DOHH2 (cell line): ENCODE results near the gene ZIC5.

Experiments
- H3F3A ChIP-seq: fragments of 200-600 bp; sonication (generic), shearing (Covaris generic); 2 replicates; pipeline ENCODE4 v1.6.0; 2016; ENCODE audit warnings: antibody characterized with exemption, mild to moderate bottlenecking; ENCODE audit not compliant: control insufficient read depth, insufficient read depth
- H3K27ac ChIP-seq: fragments of 200-600 bp; sonication (generic); 2 replicates; pipeline ENCODE4 v1.5.1; 2014; ENCODE audit warnings: low read depth, mild to moderate bottlenecking, low read length, moderate library complexity
- H3K27me3 ChIP-seq: fragments of 200-600 bp; sonication (generic); 2 replicates; pipeline ENCODE4 v1.6.1; 2014; ENCODE audit warnings: mild to moderate bottlenecking, low read length, mixed read lengths; ENCODE audit not compliant: control insufficient read depth
- H3K36me3 ChIP-seq: fragments of 200-600 bp; sonication (generic); 2 replicates; pipeline ENCODE4 v1.6.1; 2014; ENCODE audit warnings: mild to moderate bottlenecking, low read length, moderate library complexity, mixed read lengths; ENCODE audit not compliant: control insufficient read depth
- H3K4me1 ChIP-seq: fragments of 200-600 bp; sonication (generic); 2 replicates; pipeline ENCODE4 v1.6.1; 2014; ENCODE audit warnings: mild to moderate bottlenecking, low read length, mixed read lengths; ENCODE audit not compliant: control insufficient read depth
- H3K4me2 ChIP-seq: fragments of 200-600 bp; sonication (generic); 2 replicates; pipeline ENCODE4 v1.6.0; 2014; ENCODE audit warnings: mild to moderate bottlenecking, low read length, moderate library complexity
- H3K4me3 ChIP-seq: fragments of 200-600 bp; sonication (generic); 2 replicates; pipeline ENCODE4 v1.5.1; 2014; ENCODE audit warnings: mild to moderate bottlenecking, low read length, mixed read lengths
- H3K79me2 ChIP-seq: fragments of 200-600 bp; sonication (generic); 2 replicates; pipeline ENCODE4 v1.6.1; 2014; ENCODE audit warnings: mild to moderate bottlenecking, low read length, mixed read lengths; ENCODE audit not compliant: control insufficient read depth
- H3K9me2 ChIP-seq: fragments of 200-600 bp; sonication (generic); replicated peaks from 2 replicates; pipeline ENCODE4 v1.6.1; 2014; ENCODE audit warnings: mild to moderate bottlenecking, low read length, mixed read lengths; ENCODE audit not compliant: control insufficient read depth
- H3K9me3 ChIP-seq: fragments of 200-600 bp; sonication (generic); 2 replicates; pipeline ENCODE4 v1.6.1; 2014; ENCODE audit warnings: antibody characterized with exemption, low read length, mixed read lengths; ENCODE audit not compliant: control insufficient read depth, insufficient read depth
- H4K20me1 ChIP-seq: fragments of 200-600 bp; sonication (generic); 2 replicates; pipeline ENCODE4 v1.6.0; 2014; ENCODE audit warnings: low read depth, mild to moderate bottlenecking, antibody characterized with exemption, low read length, moderate library complexity; ENCODE audit not compliant: control insufficient read depth, insufficient read depth
- CTCF ChIP-seq: fragments of 200-600 bp; sonication (generic); IDR thresholded peaks from one replicate; pipeline ENCODE4 v1.5.1; 2014; ENCODE audit warnings: antibody characterized with exemption, mild to moderate bottlenecking, low read depth, low read length; ENCODE audit not compliant: poor library complexity, severe bottlenecking
- EZH2phosphoT487 ChIP-seq: fragments of 200-600 bp; sonication (generic); IDR thresholded peaks from 2 replicates; pipeline ENCODE4 v1.6.1; 2017; ENCODE audit warnings: borderline replicate concordance, mild to moderate bottlenecking, antibody characterized with exemption, low read length, moderate library complexity, mixed read lengths

ZIC5 gene

GRCh38 chr13:99967869-99968520 is 3.6 kb downstream of the ZIC5 start:
- H3F3A ChIP-seq, result no peaks in the 10 kb centered on the region
- TF ChIP-seq EZH2phosphoT487 (no peak), CTCF (no peak)
- H4K20me1 ChIP-seq, result no peaks in the 10 kb centered on the region
- H3K9me3 ChIP-seq, result 0 out of 2 replicates have a peak, but pooled peaks cover 4% of the 10 kb centered on the region
- H3K4me1 ChIP-seq, result no peaks in the 10 kb centered on the region
- no peak overlapping the region for H3K4me3 ChIP-seq
- H3K27ac ChIP-seq, result no peak overlapping the region
- H3K4me2 ChIP-seq, result no peak overlapping the region
- H3K9me2 ChIP-seq, result no peaks in the 10 kb centered on the region
- H3K36me3 ChIP-seq, result no peaks in the 10 kb centered on the region
- no peaks in the 10 kb centered on the region for H3K79me2 ChIP-seq
- no peaks in the 10 kb centered on the region; the same call in 1 of the 2 replicates for H3K27me3 ChIP-seq

- no peak overlapping the region for H3K27ac ChIP-seq
- H3K79me2 ChIP-seq, result no peaks in the 10 kb centered on the region
- H3K9me2 ChIP-seq, result no peaks in the 10 kb centered on the region
- no peaks in the 10 kb centered on the region for H3K4me1 ChIP-seq
- H3K36me3 ChIP-seq, result no peaks in the 10 kb centered on the region
- H3K4me3 ChIP-seq, result no peak overlapping the region
- no peak overlapping the region for H3K4me2 ChIP-seq
- TF ChIP-seq EZH2phosphoT487, result no peak
- TF ChIP-seq CTCF, result no peak
- no peaks in the 10 kb centered on the region for H4K20me1 ChIP-seq
- no peaks in the 10 kb centered on the region for H3F3A ChIP-seq
- 0 out of 2 replicates have a peak, but pooled peaks cover 4% of the 10 kb centered on the region for H3K9me3 ChIP-seq
- H3K27me3 ChIP-seq, result peaks cover 3% of the 10 kb centered on the region
Observed at GRCh38 chr13:99967498-99967868, 4.1 kb downstream of the ZIC5 start.

- TF ChIP-seq EZH2phosphoT487, result no peak
- no peak for TF ChIP-seq CTCF
- Histone ChIP-seq H4K20me1 (no peaks in the 10 kb centered on the region), H3K9me3 (0 out of 2 replicates have a peak, but pooled peaks cover 4% of the 10 kb centered on the region), H3K27ac (no peak overlapping the region), H3K4me2 (no peak overlapping the region), H3K9me2 (no peaks in the 10 kb centered on the region), H3K4me3 (no peak overlapping the region), H3K79me2 (no peaks in the 10 kb centered on the region), H3K36me3 (no peaks in the 10 kb centered on the region), H3K4me1 (no peaks in the 10 kb centered on the region), H3F3A (no peaks in the 10 kb centered on the region), H3K27me3 (peaks cover 7% of the 10 kb centered on the region)
Observed at GRCh38 chr13:99966064-99966805, 5.3 kb downstream of the ZIC5 start.
